SKM-1 (cell line): Measurements from ENCODE around the gene HSPG2.

ENCODE experiments used
- DNase-seq: peaks from one replicate; lab custom pipeline; 2025; ENCODE audit not compliant: unreplicated experiment; lab: John Stamatoyannopoulos, UW

The HSPG2 gene

DNA sequence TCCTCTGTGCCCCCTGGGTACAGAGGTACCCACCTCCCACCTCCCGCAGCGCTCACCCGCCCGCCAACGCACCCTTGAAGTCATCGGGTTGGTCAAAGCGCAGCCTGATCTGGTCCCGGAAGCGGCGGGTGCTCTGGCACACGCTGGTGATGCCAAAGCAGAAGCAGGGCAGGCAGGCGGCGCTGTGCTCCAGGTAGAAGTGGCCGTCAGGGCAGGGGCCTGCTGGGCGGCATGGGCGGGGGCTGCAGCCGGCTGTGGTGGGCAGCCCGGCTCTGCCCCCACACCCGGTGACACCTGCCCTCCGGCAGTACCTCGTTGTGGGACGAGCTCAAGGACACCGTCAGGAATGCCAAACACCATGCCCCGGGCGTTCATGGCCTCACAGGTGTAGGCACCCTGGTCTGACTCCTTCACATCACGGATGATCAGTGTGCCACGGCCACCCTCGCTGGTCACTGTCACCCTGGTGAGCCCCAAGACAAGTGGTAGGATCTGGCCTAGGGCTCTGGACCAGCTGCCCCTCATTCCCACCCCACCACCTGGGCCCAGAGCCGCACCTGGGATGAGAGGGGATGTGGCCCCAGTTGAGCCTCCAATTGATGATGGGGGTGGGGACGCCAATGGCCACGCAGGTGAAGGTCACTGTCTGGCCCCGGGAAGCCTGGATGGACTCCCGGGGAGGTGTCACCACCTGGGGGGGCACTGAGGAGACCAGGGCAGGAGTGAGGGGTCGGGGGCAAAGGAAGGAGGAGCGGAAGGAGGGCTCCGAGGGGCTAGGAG lies 52.5 kb downstream of the HSPG2 start:
- no peak for DNase-seq

DNA sequence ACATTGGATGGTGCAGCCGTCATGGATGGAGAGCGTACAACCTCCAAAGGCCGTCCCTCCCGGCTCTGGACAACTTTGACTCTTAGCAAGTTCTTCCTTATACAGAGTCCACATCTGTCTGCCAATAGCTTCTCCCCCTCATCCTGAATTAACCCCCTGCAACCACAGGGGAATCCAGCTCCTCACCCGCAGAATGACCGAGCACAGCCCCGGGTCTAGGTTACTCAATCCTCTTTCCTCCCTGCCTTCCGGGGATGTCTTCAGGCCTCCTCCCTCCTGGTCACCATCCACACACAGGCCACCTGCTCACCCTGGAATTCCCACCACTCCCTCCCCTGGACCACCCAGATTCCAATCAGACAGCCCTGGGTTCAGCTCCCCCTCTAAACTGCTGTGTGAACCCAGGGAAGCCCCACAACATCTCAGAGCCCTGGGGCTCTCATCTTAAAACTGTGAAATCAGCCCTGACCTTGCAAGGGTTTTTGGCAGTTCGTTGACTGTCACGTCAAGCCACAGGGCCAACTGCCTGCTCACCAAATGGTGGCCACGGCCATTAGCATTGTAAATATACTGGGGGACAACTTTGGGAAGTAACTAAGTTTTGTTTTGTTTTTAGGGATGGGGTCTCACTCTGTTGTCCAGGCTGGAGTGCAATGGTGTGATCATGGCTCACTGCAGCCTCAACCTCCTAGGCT lies 54.2 kb downstream of the HSPG2 start:
- DNase-seq: peak; percentile 40

DNA sequence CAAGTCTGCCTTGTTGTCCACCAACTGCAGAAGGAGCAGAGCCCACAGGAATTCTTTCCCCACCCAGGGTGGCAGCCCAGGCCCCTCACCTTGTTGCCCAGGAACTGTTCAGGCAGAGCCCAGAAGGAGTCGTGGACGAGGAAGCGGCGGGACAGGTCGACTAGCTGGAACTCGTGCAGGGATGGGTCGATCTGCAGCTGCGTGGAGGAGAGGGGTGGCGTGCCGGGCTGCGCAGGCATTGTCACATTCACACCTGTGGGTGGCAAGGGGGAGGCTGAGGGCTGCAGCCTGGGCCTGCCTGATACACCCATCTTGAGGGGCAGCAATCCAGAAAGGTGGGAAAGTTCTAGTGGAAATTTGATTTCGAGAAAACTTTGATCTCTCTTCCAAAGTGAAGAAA lies 55.9 kb downstream of the HSPG2 start:
- DNase-seq: no peak

DNA sequence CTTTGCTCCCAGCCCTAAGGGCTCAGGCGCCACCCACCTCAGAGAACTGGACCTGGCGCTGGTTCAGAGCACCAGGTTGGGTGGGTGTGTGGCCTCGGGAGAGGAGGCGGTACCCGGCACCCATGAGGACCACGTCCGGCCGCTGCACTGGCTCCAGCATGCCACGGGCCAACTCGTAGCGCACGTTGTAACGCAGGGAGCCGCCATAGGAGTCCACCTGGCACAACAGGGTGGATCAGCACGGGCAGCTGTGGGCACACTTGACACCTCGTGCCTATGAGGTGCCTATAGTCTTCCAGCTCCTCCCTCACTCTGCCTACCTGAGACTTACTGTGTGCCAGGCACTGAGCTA lies 56.5 kb downstream of the HSPG2 start:
- no peak for DNase-seq

DNA sequence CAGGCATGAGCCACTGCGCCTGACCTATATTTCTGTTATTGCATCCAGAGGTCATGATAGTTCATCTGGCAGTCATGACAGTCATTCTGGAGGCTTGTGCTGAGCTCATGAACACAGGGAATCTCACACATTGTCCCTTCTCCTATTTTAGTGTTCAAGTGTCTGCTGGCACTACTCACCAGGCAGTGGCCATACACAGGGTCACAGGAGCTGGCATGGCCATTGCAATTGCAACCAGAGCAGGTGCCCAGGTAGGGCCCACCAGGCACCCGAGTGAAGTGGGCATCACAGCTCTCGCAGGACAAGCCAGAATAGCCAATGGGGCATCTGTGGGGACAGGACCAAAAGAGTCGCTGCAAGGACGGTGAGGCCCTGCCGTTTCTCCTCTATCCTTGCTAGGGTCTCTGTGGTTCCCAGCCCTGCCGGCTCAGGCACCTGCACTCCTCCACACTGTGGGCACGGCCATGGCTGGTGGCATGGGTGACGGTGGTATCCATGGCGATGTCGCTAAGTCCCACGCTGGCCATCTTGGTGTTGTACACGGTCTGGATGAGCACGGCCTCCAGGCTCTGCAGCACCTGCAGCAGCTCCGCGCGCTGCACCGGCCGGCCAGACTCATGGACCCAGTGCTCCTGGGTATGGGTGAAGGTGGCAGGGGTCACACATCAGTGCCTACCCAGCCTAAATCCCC lies 57.0 kb downstream of the HSPG2 start:
- no peak for DNase-seq

DNA sequence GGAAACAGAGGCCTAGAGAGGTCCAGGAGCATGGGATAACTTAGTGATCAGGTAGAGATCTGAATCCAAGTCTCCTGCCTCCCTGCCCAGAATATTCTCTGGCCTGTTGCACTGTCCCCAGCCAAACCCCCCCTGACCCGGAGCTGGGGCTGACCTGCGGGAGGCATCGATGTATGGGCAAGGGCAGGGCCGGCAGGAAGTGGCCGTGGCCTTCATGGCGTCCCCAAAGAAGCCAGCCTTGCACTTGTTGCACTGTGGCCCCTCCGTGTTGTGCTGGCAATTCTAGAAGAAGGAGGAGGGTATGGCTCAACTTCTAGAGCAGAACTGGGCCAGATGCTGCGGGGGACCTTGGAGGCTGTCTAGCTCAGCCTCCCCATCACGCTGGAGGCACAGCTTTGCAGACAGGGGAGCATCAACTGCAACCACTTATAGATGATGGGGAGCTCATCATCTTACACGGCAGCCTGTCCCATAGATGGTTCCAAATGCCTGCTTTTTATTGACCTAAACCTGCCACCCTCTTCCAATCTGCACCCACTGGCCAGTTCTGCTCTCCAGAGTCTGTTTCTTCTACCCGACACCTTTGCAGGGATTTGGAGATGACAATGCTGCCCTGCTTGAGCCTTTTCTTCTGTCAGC lies 58.2 kb downstream of the HSPG2 start:
- no peak for DNase-seq

DNA sequence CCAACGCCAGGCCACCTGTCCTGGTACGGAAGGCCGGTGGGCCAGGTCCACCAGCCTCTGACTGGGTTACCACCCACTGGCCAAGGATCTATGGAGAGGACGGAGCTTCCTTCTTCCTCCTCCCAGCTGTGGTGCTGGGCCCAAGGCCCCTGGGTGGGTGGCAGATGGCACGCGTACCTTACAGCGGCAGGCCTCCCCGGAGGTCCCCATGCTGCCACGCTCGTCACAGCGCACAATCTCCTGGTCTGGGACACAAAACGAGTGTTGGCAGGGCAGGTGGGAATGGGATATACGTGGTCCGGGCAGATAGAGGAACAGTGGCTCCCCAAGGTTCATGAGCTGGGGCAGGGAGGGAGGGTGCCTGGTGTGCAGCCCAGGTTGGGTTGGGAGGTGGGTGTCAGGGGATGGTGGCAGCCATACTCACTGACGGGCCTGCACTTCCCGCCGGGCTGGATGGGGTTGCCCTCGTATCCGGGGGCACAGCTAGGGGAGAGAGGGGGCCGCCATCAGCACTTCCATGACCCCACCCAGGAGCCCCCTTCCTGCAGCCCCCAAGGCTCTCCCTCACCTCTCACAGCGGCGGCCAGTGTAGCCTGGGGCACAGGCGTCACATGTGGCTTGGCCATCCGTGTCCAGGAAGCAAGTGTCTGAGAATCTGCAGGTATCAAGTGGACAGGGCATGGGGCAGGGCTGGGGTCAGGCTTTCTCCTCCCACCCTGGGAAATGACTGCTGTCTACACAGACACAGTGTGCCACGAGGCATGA lies 58.9 kb downstream of the HSPG2 start:
- no peak for DNase-seq

DNA sequence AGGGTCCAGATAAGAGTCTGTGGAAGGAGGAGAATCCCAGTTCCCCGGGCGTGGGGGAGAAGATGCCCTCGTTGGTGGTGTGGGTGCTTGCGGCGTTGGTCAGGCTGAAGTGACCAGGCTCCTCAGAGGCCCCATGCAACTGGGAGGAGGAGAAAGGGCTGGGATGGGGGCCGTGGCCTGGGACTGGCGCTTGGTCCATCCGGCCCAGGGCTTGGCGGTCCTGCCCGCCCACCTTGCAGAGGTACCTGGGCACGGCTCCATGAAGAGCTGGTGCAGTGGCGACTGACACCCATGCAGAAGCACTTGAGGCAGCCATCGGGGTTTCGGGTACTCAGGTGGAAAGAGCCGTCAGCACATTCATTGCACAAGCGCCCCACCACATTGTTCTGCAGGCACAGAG lies 60.8 kb downstream of the HSPG2 start:
- no peak for DNase-seq

DNA sequence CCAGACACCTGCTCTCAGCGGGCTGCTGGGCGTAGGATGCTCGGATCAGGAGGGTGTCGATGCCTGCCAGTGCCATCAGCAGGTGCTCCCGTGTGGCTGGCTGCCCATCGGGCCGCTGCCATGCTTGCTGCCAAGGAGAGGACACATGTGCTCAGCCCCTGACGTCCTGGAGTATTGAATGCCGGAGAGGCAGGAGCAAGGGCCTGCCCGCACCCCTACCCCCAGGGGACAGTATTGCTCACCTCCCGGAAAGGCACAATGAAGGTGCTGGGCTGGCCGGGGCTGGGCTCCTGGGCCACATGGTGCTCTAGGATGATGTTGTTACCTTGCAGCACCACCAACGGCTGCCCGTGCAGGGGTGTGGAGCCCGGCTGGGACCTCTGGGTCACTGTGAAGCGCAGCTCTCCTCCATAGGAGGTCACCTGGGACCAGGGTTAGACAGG lies 61.5 kb downstream of the HSPG2 start:
- DNase-seq: no peak

DNA sequence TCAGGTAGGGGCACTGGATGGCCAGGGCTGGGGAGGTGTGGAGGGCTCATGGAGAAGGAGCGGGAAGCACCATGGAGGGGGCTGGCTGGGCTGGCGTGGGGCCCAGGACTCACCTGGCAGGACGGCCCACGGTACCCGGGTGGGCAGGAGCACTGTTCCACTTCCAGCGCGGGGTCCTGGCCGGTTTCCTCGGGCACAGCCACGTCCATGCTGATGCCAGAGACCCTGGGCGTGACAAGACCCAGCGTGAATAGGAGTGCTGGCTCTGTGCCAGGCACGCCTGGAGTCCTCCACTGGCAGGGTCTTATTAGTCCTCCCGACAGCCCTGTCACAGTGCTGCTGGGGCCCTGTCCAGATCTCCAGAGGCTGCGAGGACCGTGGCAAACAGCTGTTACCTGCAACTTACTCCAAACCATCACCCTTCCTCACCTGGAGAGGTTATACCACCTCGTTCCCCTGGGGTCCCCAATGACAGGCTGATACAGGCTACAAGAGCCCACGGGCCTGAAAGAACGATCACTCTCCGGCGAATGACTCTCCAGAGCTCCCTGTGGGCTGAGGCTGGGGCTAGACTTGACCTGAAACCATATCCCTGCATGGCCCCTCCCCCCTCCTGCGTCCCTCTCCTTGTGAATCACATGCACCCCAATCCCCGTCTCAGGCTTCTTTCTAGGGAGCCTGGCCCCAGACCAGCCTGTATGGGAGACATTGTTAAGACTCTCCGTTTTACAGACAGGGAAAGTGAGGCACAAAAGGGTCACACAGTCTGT lies 62.1 kb downstream of the HSPG2 start:
- DNase-seq: no peak

DNA sequence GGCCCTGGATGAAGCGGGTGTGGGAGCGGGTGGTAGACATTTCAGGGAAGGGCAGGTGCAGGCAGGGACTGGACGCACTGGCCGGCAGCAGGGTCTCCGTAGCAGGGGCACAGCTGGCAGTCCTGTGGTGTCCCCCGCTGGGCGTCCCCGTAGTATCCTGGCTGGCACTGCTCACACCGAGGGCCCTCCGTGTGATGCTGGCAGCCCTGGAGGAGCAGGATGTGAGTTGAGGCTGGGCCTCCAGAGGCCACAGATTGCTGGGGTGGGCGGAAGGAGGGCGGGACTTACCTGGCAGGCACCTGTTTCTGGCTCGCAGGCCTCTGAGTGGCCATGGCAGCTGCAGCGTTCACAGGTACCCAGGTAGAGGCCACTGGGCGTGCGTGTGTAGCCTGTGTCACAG lies 62.8 kb downstream of the HSPG2 start:
- no peak for DNase-seq

DNA sequence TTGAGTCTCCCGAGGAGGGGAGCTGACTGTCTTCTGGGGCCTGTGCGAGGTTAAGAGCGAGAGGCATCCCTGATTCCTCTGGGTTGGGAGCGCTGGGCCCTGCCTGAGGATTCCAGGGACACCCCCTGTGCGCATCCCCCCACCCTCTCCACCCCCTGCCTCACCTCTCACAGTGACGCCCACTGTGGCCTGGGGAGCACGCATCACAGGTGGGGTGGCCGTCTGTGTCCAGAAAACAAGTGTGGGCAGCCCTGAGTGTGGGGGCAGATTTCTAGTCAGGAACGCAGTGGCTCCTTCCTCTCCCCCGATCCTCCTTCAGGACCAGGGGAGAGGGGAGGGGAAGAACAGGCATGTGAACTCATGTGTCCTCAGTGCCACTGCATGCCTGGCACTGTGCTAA lies 63.3 kb downstream of the HSPG2 start:
- no peak for DNase-seq

DNA sequence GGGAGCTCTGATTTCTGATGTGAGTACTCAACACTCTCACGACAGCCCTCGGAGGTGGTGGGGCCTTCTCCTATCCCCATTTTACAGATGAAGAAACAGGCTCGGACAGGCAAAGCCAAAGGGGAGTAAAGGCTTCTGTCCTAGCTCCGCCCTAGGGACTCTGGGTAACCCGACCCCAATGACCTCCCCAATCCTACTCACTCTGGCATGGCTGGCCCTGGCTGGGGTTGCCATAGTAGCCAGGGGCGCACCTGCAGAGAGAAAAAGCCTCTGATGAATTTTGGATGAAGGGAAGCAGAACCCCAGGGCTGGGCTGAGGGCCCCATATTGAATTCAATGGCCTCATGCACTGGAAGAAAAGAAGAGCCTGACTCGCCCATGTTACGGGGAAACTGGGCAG lies 63.9 kb downstream of the HSPG2 start:
- DNase-seq: no peak

DNA sequence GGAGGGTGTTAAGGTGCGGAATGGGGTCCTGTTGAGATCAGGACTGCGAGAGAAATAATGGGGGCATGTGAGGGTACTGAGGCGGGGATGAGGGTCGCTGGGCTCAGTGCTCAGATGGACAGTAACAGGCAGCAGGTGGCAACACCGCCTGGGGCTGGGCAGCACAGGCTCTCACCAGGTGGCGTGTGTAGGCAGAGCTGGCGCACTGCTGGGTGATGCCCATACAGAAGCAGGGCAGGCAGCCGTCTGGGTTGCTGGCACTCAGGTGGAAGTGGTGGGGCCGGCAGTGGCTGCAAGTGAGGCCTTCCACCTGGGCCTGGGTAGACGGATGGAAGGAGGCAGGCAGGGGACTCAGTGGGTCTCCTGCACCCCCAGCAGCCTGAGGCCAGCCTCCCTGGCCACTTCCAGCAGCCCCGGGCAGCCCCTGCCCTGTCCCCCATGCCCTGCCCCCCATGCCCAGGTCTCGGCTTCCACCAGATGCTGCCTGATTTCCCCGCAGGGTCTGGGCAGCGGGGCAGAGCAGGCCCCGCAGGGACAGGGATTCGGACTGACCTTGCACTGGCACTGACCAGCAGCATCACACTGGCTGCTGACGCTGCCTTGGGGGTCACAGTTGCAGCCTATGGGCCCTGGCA lies 64.5 kb downstream of the HSPG2 start:
- no peak for DNase-seq

DNA sequence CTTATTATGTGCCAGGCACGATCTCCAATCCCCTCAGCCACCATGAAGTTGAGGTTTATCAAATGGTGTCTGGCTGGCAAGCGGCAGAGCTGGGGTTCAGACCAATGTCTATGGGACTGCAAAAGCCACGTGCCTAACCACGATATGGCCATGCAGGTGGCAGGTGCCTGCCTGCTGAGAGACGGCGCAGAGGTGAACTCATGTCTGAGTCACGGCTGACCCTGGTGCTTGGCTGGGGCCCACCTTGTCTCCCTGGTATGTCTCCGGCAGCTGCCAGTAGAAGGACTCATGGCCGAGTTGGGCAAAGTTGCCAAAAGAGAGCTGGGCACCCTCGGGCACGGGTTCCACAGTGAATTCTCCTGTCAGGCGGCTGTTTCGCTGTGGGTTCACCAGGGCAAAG lies 65.2 kb downstream of the HSPG2 start:
- DNase-seq: no peak

DNA sequence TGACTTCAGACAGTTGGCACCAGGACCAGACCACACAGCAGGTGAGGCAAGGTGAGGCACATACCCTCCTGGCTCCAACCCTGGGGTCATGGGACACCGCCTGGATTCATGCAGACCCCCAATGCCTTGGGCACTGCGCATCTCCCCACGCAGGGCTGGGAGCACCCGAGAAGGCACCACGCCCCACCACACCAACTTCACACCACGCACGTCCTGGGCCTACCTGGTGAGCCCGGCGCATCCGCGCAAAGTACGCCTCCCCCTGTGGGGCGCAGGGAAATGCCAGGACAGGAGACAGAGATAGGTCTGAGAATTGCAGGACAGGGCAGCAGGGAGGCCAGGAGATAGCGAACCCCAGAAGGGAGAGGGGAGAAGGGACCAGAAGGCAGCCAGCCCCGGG lies 66.5 kb downstream of the HSPG2 start:
- no peak for DNase-seq

DNA sequence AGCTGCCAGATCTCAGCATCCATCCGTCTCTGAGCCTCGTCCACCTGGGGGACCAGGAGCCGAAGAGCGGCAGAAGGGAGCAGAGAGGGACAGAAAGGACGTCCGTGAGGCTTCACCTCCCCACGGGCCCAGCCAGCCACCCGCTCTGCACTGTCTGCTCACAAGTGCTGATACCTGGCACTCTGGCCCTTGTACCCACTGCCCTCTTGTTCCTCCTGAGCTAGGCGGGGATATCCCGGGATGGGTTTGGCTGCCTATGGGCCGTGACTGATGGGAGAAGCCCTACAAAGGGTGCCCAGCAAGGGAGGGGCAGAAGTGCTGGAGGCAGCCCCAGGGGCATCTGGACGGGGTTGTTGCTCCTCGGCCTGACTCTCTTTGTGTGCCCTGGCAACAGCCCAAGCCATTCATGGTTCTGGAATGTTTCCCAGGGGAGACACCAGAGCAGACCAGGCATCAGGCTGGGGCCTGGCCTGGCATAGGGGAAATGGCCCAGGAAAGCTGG lies 67.4 kb downstream of the HSPG2 start:
- no peak for DNase-seq

DNA sequence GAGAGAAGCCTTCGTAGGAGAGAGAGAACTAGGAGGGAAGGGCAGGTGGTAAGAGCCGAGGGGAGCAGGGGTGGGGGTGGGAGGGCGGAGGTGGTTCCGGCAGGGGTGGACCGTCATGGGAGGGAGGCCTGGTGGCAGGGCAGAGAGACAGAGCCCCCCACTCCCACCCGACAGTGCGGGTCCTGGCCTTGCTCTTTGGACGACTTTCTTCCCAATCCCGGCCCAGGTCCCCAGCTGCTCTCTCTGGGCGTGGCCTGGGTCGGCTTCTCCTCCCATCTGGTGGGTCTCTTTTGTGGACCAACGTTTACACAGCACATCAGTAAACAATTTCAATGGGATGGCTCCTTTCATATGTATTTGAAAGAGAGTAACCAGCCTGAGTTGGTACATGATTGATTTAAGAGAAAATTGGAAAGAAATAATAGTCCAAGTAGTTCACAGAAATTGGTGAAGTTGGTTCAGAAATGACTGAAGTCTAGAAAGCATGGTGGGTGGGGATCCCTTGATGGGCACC lies 68.1 kb downstream of the HSPG2 start:
- DNase-seq: no peak

DNA sequence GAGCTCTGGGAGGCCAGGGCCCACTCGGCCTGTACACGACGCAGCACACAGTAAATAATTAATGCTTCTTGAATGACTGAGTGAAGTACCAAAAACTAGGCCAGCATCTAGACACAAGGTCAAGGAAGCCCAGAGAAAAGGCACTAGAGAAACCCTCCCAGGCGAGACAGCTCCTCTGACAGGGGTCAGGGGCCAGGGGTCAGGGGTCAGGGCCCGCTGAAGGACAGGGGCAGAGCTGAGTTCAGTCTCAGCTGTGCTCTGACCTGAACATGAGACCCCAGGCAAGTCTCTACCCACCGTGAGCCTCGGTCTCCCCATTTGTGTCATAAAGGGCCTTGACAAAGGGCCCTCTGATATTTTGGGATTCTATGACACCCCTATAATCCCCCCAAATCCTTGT lies 68.6 kb downstream of the HSPG2 start:
- no peak for DNase-seq
